ENCODE measurements around the gene G6PC3.

The G6PC3 gene

GRCh38 chr17:44105941-44106340, 35.4 kb downstream of the G6PC3 start:
- Histone ChIP-seq H3K27ac (no peak overlapping the region), H3K4me2 (ENCODE audit: low read length) (no peak overlapping the region), H3K4me1 (peaks cover 33% of the 10 kb centered on the region), H3K9ac (no peak overlapping the region), H3K79me2 (peaks cover 70% of the 10 kb centered on the region), H2AFZ (no peak overlapping the region), H3K36me3 (ENCODE audit: control insufficient read depth, insufficient read depth, low read length) (no peaks in the 10 kb centered on the region), H3K4me3 (ENCODE audit: low read depth, low read length) (no peak overlapping the region), H3K9me3 (ENCODE audit: control insufficient read depth, low read length) (no peaks in the 10 kb centered on the region), H3K27me3 (ENCODE audit: control insufficient read depth, insufficient read depth, low read length) (no peaks in the 10 kb centered on the region)
- TF ChIP-seq CTCF (IDR thresholded peaks at IDR 0.05) = no peak

GRCh38 chr17:44106801-44107200, 36.3 kb downstream of the G6PC3 start:
- H3K4me2 ChIP-seq (ENCODE audit: low read length) = no peak overlapping the region
- no peak overlapping the region for H3K27ac ChIP-seq
- no peaks in the 10 kb centered on the region for H3K36me3 ChIP-seq (ENCODE audit: control insufficient read depth, insufficient read depth, low read length)
- H2AFZ ChIP-seq = no peak overlapping the region
- no peaks in the 10 kb centered on the region for H3K9me3 ChIP-seq (ENCODE audit: control insufficient read depth, low read length)
- H3K4me1 ChIP-seq = peaks cover 40% of the 10 kb centered on the region
- H3K4me3 ChIP-seq (ENCODE audit: low read depth, low read length) = no peak overlapping the region
- peaks cover 70% of the 10 kb centered on the region for H3K79me2 ChIP-seq
- no peak for TF ChIP-seq CTCF (IDR thresholded peaks at IDR 0.05)
- no peaks in the 10 kb centered on the region for H3K27me3 ChIP-seq (ENCODE audit: control insufficient read depth, insufficient read depth, low read length)
- H3K9ac ChIP-seq = no peak overlapping the region

GRCh38 chr17:44108440-44109311, 38.1 kb downstream of the G6PC3 start:
- H3K4me3 ChIP-seq (ENCODE audit: low read depth, low read length) = peak overlapping the region; percentile 21
- peaks cover 59% of the 10 kb centered on the region for H3K79me2 ChIP-seq
- peak overlapping the region; percentile 9 for H2AFZ ChIP-seq
- H3K4me2 ChIP-seq (ENCODE audit: low read length) = peak overlapping the region; percentile 28
- no peaks in the 10 kb centered on the region for H3K9me3 ChIP-seq (ENCODE audit: control insufficient read depth, low read length)
- H3K4me1 ChIP-seq = peaks cover 58% of the 10 kb centered on the region
- TF ChIP-seq CTCF (IDR thresholded peaks at IDR 0.05) = no peak
- no peaks in the 10 kb centered on the region for H3K36me3 ChIP-seq (ENCODE audit: control insufficient read depth, insufficient read depth, low read length)
- no peaks in the 10 kb centered on the region for H3K27me3 ChIP-seq (ENCODE audit: control insufficient read depth, insufficient read depth, low read length)
- peak overlapping the region; percentile 87 for H3K27ac ChIP-seq
- no peak overlapping the region for H3K9ac ChIP-seq

GRCh38 chr17:44109312-44109630, 38.7 kb downstream of the G6PC3 start:
- Histone ChIP-seq H2AFZ (no peak overlapping the region), H3K4me1 (peaks cover 58% of the 10 kb centered on the region), H3K79me2 (peaks cover 54% of the 10 kb centered on the region), H3K4me2 (ENCODE audit: low read length) (no peak overlapping the region), H3K9me3 (ENCODE audit: control insufficient read depth, low read length) (no peaks in the 10 kb centered on the region), H3K36me3 (ENCODE audit: control insufficient read depth, insufficient read depth, low read length) (no peaks in the 10 kb centered on the region), H3K27me3 (ENCODE audit: control insufficient read depth, insufficient read depth, low read length) (no peaks in the 10 kb centered on the region), H3K27ac (peak overlapping the region; percentile 87), H3K4me3 (ENCODE audit: low read depth, low read length) (peak overlapping the region; percentile 21), H3K9ac (no peak overlapping the region)
- no peak for TF ChIP-seq CTCF (IDR thresholded peaks at IDR 0.05)
